GM12878 (cell line): ENCODE data around the gene NPM3.

Experiments
- ATF3 ChIP-seq: IDR thresholded peaks from 2 replicates; pipeline ENCODE4 v1.6.1; 2011; ENCODE audit warnings: low read depth, mild to moderate bottlenecking, low read length, moderate library complexity, borderline replicate concordance; ENCODE audit errors: extremely low read depth
- BCLAF1 ChIP-seq: fragments of 450-650 bp; IDR thresholded peaks from 2 replicates; pipeline ENCODE4 v1.6.1; 2017; ENCODE audit warnings: antibody characterized with exemption, mild to moderate bottlenecking, moderate library complexity
- REST ChIP-seq: IDR thresholded peaks from 2 replicates; pipeline ENCODE4 v1.6.1; 2012; ENCODE audit warnings: mild to moderate bottlenecking, low read depth, low read length
- SP1 ChIP-seq: IDR thresholded peaks from one replicate; pipeline ENCODE4 v1.6.1; 2011; ENCODE audit warnings: low read depth, low read length
- SREBF2 ChIP-seq: IDR thresholded peaks from 2 replicates; pipeline ENCODE4 v1.6.1; 2012; ENCODE audit warnings: mild to moderate bottlenecking, low read length
- SUZ12 ChIP-seq: fragments of 200-600 bp; sonication (generic); IDR thresholded peaks from one replicate; pipeline ENCODE4 v1.6.1; 2018; ENCODE audit warnings: antibody characterized with exemption, mild to moderate bottlenecking; ENCODE audit not compliant: unreplicated experiment
- TAF1 ChIP-seq: IDR thresholded peaks from 2 replicates; pipeline ENCODE4 v1.6.1; 2011; ENCODE audit warnings: mild to moderate bottlenecking, low read depth, low read length, borderline replicate concordance
- TCF12 ChIP-seq: IDR thresholded peaks from 2 replicates; pipeline ENCODE4 v1.6.1; 2011; ENCODE audit warnings: low read depth, mild to moderate bottlenecking, low read length

GRCh38 chr10:101784558-101784957, 1.3 kb upstream of the NPM3 start:
- TF ChIP-seq SP1: no peak
- TF ChIP-seq REST: no peak
- TF ChIP-seq SREBF2: no peak
- TF ChIP-seq ATF3: no peak
- no peak for TF ChIP-seq TAF1
- TF ChIP-seq TCF12: no peak
- TF ChIP-seq SUZ12: no peak
- TF ChIP-seq BCLAF1: no peak
